ENCODE data around the gene PDHB.

PDHB gene

DNA sequence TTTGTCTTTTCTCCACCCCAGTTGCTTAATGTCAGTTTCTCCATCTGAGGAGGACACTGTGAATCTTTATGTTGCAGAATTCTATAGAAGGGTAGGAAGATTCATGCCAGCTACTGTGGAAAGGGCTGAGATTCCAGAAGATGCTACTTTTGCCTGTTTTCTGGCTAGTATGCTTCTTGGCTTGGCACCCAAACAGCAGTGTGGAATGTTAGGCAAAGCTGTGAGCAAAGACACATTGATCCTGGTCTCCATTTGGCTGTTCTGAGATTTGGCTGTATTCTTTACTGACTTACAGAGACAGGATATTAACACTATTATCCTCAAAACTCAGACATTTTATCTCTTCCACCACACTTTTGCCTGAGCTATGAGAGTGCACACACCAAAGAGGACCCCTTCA is 39.3 kb downstream of the PDHB start:
- no peak for DNase-seq

DNA sequence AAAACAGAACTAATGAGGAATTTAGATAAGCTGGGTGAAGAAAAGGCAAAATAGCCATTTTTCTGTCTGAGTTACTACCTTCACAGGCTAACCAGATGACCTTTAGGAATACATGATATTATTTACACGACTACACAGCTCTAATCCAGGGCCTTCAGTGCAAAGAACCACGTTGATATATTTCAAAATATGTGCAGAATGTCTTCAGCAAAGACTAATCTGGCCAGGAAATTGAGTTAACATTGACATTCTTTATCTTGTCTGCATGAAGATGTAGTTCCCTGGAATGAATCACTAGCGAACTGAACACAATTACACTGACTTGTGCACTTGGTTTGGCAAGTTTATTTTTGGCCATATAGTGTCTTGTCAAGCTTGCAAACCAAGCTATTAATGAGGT is 41.5 kb downstream of the PDHB start:
- DNase-seq: no peak

DNA sequence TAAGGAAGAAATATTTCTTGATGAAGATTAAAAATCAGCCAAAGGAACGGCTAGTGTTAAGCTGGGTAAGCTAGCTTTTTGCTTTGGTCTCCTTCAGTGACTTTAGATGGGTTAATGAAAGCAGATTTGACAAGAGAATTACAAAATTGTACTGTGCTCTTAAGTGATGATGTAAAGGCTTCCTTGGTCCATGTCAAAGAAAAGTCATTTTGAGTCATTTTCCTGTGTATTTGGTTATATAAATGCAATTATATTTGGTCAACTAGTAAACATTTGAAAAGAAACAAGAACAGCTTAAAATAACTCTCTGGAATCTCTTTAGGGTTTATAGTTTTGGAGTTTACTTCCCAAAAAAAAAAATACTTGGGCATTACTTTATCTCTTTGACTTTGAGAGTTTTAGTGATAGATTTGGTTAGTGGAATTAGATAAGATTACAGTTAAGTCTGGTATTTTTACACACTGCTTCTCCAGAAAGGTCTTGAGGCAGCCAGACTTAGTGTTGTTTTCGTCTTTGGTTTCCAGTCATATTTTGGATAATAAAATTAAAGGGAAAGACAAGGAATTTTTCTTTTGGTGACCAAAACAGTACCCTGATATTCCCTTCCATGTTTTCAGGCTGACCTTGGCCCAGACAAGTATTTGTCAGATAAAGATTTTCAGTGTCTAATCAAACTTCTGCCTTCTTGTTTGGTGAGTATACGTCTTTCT is 42.3 kb downstream of the PDHB start:
- DNase-seq: no peak

GRCh38 chr3:58388550-58389091 is 45.0 kb downstream of the PDHB start:
- no peak for DNase-seq

DNA sequence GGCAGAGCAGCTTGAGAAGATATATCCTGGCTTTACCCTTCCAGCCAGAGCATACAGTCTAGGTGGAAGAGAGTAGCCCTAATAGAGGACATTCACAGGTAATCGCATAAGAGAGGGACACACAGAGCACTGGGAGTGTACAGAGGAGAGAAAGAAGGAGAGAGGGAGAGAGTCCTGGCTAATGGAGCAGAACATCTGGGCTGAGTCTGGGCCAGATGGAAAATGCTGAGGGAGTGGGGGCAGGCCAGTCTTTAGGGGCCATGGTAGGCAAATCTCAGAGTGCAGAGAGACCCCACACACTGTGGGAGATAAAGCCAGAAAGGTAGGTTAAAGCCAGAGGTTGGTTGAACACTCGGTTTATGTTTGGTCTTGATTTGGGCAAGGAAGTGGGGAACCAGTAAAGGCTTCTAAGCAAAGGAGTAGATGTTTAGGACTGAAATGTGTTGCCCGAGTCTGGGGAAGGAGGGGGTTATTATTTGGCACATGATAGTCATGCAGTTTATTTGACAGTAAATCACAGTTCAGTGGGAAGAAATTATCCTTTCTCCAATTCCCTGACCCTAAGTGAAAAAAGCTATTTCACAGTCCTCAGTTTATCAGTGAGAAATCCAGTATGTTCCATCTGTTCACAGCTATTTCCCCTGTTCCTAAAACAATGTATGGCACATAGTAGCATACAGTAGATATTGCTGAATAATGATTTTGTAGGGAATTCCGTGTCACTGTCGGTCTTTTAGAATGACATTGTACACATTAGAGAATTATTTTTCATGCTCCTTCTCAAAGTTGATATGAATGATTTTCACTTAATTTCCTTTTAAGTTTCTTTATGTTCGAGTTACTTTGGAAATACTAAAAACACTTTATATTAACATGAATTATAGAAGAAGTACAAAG is 45.7 kb downstream of the PDHB start:
- DNase-seq: no peak

GRCh38 chr3:58386626-58387365 is 46.8 kb downstream of the PDHB start:
- no peak for DNase-seq

DNA sequence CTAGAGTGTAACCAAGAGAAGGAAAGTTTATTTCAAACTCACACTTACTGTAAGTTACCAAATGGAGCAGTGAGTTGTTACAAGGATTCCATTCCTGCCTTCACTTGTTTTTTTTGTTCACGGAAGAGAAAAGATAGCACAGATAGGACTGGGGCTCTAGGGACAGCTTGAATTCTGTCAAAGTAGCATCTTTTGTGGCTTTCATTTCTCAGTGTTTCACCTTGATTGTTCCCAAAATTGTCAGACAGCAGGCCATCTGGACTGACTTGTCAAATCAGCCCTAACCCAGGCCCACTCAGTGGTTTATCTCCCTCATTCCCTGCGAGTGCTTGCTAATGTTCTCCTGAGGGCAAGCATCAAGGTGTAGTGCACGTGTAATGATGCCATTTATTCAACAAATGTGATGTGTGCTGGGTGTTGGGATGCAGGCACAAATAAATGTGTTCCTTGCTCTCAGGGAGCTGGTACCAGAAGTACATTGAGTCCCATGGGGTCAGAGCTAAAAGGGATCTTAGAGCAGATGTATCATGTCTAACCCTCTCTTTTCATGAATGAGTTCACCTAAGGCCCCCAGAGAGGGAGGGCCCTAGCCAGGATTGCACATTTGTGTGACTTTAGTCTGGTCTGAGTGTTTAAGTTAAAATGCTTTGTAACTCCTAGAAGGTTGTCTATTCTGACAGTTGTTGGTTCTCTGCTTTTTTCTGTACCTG is 49.1 kb downstream of the PDHB start:
- DNase-seq: no peak

DNA sequence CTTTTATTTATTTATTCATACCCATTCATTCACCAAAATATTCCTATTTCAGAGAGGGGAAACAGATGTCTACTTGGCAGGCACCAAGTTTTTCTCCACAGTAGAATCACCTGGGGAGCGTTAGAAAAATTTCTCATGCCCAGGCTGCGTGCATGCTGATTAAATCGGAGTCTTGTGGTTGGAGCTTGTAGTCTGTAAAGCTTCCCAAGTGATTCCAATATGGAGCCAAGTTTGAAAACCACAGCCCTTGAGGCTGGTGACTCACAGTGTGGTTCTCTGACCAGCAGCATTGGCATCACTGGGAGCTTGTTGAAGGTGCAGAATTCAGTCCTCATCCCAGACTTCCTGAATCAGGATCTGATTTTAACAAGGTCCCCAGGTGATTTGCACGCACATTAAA is 49.7 kb downstream of the PDHB start:
- no peak for DNase-seq

GRCh38 chr3:58383476-58383875 is 50.2 kb downstream of the PDHB start:
- no peak for DNase-seq

DNA sequence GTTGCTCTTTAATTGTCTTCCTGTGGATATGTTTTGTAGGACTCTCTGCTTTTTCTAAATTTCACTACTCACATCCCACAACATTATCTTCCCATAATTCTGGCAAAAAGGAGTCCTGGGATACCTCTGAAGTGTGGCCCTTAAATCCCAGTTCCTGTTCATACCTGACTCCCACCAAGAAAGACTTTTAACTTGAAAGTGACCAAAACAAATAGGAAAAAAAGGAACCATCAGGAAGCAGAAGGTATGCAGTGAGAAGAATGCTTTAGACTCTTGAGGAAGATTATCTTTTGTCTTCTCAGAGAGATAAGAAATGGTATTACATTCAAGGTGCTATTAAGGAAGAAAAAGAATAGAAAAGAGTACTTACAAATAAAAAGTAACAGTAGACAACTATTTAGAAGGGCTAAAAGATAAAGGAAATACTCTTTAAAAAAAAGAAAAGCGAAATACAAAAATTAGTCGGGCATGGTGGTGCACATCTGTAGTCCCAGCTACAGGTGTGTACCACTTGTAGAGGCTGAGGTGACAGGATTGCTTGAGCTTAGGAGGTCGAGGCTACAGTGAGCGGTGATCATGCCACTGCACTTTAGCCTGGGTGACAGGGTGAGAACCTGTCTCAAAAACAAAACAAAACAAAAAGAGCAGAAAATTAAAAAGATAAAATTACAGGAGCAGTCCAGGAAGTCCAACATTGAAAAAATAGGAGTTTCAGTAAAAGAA is 54.1 kb downstream of the PDHB start:
- no peak for DNase-seq

- no peak for DNase-seq
Measured at GRCh38 chr3:58377750-58378149, 55.9 kb downstream of the PDHB start.
